H54 (cell line): ENCODE results near the gene CSAD.
"Not testable (repeated sequence)": the region's sequence is repeated elsewhere in the genome, so short reads cannot be mapped to it uniquely, and the experiment has no call there.

Source experiments
- DNase-seq: peaks from one replicate; pipeline ENCODE4 v3.0.0; 2011; ENCODE audit warnings: low spot score, mixed read lengths; ENCODE audit not compliant: insufficient read length
- FAIRE-seq: peaks from 3 replicates; lab custom pipeline; 2011; peaks lifted over from hg19 to GRCh38; lab: Jason Lieb, UNC
- POLR2A ChIP-seq: IDR thresholded peaks from 2 replicates; pipeline ENCODE4 v1.6.1; 2011; ENCODE audit warnings: low read depth, mild to moderate bottlenecking, low read length

Gene CSAD

GRCh38 chr12:53172352-53172751 lies 8.4 kb downstream of the CSAD start:
- TF ChIP-seq POLR2A: no peak
- peak; percentile 77 for FAIRE-seq
- peak; percentile 49 for DNase-seq

DNA sequence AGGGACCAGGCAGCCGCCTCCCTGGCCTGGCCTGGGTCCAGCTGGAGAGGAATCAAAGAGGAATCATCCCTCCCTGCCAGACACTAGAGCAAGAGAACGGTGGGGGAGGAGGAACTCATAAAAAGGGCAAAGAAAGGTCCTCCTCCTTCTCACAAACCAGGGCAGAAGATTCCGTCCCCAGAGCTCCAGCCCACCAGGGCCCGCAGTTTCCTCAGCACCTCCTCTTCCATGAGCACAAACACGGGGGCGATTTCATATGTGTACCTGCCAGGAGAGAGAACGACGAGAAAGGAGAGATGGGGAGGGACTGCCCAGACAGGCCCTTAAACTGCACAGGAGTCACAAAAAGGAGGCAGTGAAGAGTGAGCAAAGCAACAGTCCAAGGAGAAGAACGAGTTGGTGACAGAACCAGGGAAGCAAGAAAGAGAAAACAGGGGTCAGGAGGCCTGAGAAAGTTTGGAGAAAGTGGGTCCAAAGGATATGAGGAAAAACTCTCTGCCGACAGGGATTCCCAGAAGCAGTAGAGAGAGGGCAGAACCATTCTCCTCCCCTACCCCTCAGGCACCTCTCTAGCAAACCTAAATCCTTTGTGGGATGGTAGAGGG lies 8.9 kb downstream of the CSAD start:
- DNase-seq: no peak
- no peak for TF ChIP-seq POLR2A
- FAIRE-seq: no peak

- DNase-seq: no peak
- FAIRE-seq: no peak
- TF ChIP-seq POLR2A: no peak
These were observed 9.6 kb downstream of the CSAD start for GRCh38 chr12:53170876-53171724.

DNA sequence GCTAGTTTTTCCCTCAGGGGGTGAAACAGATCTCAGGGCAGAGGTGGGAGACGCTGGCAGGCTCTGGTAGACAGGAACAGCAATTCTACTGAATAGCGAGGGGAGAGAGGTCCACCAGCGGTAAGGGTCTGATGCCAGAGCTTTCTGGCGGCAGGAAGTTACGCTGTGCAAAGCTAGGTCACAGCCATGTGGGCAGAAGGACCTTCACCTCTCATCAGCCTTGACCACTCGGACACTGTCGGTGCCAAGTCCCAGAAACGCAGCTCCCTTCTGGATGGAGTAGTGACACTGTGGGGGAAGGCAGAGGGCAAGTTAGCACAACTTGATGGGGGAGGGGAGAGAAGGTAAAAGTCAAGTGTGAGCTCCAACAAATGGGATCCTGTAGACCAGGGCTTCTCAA lies 10.5 kb downstream of the CSAD start:
- no peak for TF ChIP-seq POLR2A
- FAIRE-seq (no peak), DNase-seq (no peak)

- DNase-seq (no peak), FAIRE-seq (no peak)
- no peak for TF ChIP-seq POLR2A
These were observed 11.1 kb downstream of the CSAD start for GRCh38 chr12:53169644-53170043.

DNA sequence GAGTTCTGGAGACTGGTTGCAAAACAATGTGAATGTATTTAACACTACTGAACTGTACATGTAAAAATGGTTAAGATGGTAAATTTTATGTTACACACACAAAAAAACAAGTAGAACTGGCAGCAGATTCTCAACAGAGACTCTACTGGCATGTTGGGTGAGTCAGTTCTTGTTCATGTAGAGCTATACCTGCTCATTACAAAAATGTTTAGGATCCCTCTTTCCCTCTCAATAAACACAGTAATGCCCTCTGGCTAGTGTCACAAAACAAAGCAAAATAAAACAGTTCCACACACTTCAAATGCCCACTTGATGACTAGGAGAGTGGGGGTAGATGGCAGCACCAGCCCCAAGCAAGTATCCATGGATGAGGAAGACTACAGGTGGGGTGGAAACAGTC lies 13.9 kb downstream of the CSAD start:
- DNase-seq: no peak
- no peak for FAIRE-seq
- no peak for TF ChIP-seq POLR2A

DNA sequence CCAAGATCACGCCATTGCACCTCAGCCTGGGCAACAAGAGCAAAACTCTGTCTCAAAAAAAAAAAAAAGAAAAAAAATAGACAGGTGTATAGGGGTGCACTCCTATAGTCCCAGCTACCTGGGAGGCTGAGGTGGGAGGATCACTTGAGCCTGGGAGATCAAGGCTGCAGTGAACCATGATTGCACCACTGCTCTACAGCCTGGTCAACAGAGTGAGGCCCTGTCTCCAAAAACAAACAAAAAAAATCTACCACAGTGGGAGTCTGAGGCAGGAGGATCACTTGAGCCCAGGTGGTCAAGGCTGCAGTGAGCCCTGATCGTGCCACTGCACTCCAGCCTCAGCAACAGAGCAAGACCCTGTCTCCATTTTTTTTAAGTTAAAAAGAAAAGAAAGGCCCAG lies 17.7 kb downstream of the CSAD start:
- FAIRE-seq, DNase-seq: not testable (repeated sequence)

GRCh38 chr12:53161119-53161911 lies 19.4 kb downstream of the CSAD start:
- no peak for DNase-seq
- FAIRE-seq: no peak
- TF ChIP-seq POLR2A: no peak

DNA sequence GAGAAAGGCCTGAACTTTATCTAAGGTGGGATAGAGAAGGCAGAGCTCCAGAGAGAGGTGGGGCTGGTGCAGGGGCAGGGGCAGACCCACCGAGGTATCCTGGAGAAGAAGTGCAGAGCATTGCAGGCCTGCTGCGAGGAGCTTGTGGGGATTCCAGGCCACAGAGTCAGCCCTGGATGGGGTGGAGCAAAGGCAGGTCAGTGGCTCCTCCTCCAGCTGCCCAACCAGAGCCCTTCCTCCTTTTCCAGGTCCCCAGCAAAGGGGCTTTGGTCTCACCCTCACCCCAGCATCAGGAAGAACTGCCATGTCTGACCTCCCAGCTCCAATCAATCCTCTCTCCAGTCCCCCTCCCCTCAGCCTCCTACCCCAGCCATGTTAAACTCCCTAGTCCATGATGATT lies 20.1 kb downstream of the CSAD start:
- no peak for TF ChIP-seq POLR2A

DNA sequence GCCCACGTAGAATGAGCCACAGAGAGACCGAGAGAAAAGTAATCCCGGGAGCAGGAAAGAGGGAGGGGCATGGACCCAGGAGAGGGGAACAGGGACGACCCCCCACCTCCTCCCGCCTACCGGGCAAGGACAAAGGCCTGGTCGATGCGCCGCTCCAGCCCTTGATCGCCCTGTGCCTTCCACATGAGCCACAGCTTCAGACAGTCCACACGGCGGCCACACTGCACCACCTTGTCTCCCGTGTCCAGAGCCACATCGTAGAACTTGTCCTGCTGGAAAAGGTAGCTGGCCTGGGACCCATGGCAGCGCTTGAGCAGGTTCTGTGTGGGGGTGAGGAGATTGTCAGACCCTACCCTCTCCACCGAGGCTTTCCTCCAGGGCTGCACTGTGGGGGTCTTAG lies 20.7 kb downstream of the CSAD start:
- no peak for FAIRE-seq
- no peak for TF ChIP-seq POLR2A
- DNase-seq: no peak

More for the DNA sequence above, 20.1 kb downstream of the CSAD start:
- FAIRE-seq (no peak), DNase-seq (no peak)

DNA sequence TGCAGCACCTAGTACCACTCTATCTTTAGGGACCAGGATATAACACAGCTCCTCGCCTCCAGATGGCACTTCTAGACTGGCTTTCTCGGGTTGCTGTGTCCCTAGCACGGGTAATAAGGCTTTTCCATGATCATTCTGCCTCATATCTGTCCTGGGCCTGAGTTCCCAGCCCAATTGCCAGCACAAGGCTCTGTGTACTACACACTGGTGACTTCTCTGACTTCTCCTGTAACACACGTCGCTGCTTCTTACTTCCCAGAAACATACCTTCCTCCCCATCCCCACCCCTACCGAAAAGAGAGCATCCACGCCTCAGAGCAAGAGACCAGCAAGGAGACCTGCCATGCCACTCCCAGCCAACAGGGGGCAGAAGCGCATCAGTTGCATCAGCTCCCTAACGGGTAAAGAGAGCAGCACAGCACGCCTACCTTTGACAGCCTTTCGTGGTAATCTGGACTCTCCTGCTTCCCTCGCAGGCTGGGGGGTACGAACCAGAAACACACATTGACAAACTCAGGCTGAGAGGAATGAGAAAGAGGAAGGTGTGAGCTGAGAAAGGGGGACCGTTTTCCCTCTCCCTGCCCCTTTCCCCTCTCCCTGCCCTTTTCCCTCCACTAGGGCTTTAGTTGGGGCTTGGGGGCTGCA lies 21.4 kb downstream of the CSAD start:
- TF ChIP-seq POLR2A: no peak
- DNase-seq: peak; percentile 82
- FAIRE-seq: peak; percentile 30

- DNase-seq (no peak), FAIRE-seq (no peak)
- no peak for TF ChIP-seq POLR2A
These were observed 28.3 kb downstream of the CSAD start for GRCh38 chr12:53152390-53152789.

GRCh38 chr12:53151039-53151438 lies 29.7 kb downstream of the CSAD start:
- no peak for TF ChIP-seq POLR2A
- DNase-seq (no peak), FAIRE-seq (no peak)

- no peak for DNase-seq
- no peak for FAIRE-seq
- TF ChIP-seq POLR2A: no peak
These were observed 33.1 kb downstream of the CSAD start for GRCh38 chr12:53147653-53148052.
